ENCODE data around the gene NOX3.
"Not testable (repeated sequence)": the region's sequence is repeated elsewhere in the genome, so short reads cannot be mapped to it uniquely, and the experiment has no call there.

Gene NOX3

GRCh38 chr6:155455766-155456165 lies at the start of gene NOX3:
Gene NOX3, minus strand, starts transcription at chr6:155455839. Its CDS starts 39 bp downstream, at chr6:155455800.
- DNase-seq, result no peak

GRCh38 chr6:155504848-155505607 lies 49.4 kb upstream of the NOX3 start:
- DNase-seq, result no peak

DNA sequence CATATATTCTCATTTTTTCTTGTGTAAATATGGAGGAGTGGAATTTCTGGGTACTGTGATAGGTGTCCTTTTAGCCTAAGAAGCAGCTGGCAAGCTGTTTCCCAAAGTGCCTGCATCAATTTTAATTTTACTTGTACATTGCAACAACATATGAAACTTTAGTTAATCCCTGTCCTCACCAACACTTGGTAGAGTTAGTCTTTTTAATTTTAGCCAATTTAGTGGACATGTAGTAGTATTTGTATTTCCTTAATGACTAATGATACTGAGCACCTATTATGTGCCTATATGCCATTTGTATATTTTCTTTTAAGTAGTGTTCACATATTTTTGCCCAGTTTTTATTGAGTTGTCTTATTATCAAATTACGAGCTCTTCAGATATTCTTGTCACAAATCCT lies 46.8 kb upstream of the NOX3 start:
- DNase-seq, result no peak

- no peak for DNase-seq
These were observed 43.9 kb upstream of the NOX3 start for GRCh38 chr6:155499574-155499973.

- no peak for DNase-seq
These were observed 42.7 kb upstream of the NOX3 start for GRCh38 chr6:155498370-155498769.

DNA sequence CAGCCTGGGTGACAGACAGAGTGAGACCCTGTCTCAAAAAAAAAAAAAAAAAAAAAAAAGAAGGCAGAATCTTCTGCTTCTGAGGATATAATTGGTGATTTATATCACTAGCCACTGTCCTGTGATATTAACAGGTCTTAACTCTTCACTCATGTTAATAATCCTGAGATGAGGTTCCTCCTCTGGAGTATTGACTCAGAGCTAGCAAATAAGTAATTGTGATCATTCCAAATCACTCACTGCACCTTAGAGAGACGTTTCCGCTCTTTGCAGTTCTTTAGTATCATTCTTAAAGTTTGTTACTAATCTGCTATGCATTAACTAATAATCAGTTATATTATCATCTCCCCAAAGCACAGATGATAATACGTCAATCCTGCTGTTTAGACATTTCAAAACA lies 41.6 kb upstream of the NOX3 start:
- DNase-seq, result no peak

GRCh38 chr6:155495011-155495768 lies 39.6 kb upstream of the NOX3 start:
- peak; percentile 54 for DNase-seq

- DNase-seq, result peak; percentile 63
These were observed 38.1 kb upstream of the NOX3 start for GRCh38 chr6:155493694-155494143.

- DNase-seq, result no peak
These were observed 37.5 kb upstream of the NOX3 start for GRCh38 chr6:155493026-155493693.

- no peak for DNase-seq
These were observed 36.6 kb upstream of the NOX3 start for GRCh38 chr6:155492061-155492735.

GRCh38 chr6:155491421-155491820 lies 35.8 kb upstream of the NOX3 start:
- DNase-seq, result no peak

GRCh38 chr6:155488197-155488596 lies 32.6 kb upstream of the NOX3 start:
- DNase-seq, result not testable (repeated sequence)

DNA sequence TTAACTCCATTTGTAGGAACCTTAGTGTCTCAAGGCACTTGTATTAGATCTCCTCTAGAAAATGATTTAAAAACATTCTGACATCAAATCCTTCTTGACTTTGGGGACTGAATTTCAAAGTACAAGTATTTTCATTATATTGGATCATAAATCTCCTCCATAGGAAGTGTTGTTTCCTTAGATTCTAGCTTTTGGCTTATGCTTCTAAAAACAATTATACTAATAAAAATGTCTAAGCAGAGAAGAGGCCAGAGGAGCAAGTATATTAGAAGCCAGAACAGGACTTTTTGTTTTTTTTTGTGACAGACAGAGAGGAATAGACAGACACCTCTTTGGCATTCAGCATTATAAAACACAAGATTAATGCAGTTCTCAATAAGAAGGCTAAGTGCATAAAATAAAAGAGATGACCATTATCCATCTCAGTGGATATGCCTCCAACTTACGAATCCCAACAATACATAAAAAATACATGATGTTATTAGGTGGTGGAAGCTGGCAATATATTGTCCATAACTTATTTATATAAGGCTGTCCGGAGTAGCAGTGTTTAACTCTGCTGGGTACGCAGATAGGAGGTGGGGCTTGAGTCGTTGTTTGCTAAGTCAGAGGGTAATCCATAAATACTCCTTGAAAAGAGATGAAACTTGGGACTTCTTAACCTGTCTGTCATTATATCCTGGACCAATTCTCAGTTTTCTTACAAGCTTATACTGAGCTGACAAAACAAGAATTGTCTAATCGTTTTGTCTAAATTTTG lies 31.9 kb upstream of the NOX3 start:
- DNase-seq, result no peak

- DNase-seq, result no peak
These were observed 31.2 kb upstream of the NOX3 start for GRCh38 chr6:155486721-155487294.

GRCh38 chr6:155485756-155486155 lies 30.1 kb upstream of the NOX3 start:
- no peak for DNase-seq

GRCh38 chr6:155483858-155484257 lies 28.2 kb upstream of the NOX3 start:
- no peak for DNase-seq

- DNase-seq, result no peak
These were observed 25.6 kb upstream of the NOX3 start for GRCh38 chr6:155481215-155481614.

GRCh38 chr6:155473741-155474140 lies 18.1 kb upstream of the NOX3 start:
- DNase-seq, result no peak

DNA sequence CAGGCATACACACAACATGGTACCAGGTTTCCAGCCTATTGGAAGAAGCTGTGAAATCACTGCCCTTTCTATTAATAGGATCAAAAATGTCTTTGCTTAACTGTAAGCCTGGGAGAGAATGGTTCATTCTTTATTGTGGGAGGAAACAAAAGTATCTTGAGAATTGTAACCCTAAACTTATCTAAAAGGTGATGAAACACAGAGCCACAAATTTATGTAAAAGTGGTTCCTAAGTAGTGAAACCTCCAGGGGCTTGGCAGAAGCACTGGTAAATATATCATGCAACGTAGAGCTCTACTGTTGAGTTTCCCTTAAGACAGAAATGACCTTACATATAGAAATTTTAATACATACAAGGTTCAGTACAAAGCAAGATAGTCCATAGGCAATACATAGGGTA lies 17.2 kb upstream of the NOX3 start:
- no peak for DNase-seq

- DNase-seq, result not testable (repeated sequence)
These were observed 15.5 kb upstream of the NOX3 start for GRCh38 chr6:155470979-155471616.

DNA sequence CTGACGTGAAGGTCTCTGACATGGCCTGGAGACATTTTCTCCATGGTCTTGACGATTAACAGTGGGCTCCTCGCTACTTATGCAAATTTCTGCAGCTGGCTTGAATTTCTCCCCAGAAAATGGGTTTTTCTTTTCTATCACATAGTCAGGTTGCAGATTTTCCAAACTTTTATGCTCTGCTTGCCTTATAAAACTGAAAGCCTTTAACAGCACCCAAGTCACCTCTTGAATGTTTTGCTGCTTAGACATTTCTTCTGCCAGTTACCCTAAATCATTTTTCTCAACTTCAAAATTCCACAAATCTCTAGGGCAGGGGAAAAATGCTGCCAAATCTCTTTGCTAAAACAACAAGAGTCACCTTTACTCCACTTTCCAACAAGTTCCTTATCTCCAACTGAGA lies 12.9 kb upstream of the NOX3 start:
- DNase-seq, result not testable (repeated sequence)
